ENCODE measurements around the gene PPP2R5A. TPM values are rescaled to one million over a fixed set of nuclear protein-coding genes. Genes with fewer than 3 reads are reported as not detected.

The PPP2R5A gene
- total RNA-seq, 1 experiment from 2014 or later = 22.0 TPM

DNA sequence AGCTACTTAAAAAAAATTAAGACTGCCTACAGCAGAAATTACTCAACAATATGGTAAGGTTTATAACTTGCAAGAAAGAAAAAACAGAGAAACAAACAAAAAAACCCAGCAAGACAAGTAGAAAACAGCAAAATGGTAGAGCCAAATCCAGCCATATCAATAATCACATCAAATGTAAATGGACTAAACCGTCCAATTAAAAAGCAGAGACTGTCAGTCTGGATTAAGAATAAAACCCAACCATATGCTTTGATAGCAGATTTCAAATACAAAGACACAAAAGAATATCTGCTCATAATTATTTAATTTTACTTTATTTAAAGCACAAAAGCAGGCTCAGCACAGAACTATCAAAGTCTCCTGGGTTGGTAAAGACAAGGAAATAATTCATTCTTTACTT, 112.0 kb downstream of the PPP2R5A start:
- H3K36me3 Mint-ChIP-seq (ENCODE audit: insufficient read depth in 1 of 3, low read depth in 3 of 3) = peaks cover 53 to 77% (median 62%) of the 10 kb centered on the region in 3 experiments
- Histone ChIP-seq H3T11ph (ENCODE audit: low read length) (no peak overlapping the region), H3K56ac (ENCODE audit: insufficient read length, low read depth, low read length) (no peak overlapping the region), H2BK5ac (ENCODE audit: insufficient read length, low read length) (no peak overlapping the region), H3K9me3 (ENCODE audit: control insufficient read depth, low read depth, low read length) (peaks cover 5% of the 10 kb centered on the region), H3K4me1 (ENCODE audit: insufficient read depth, low read length) (no peaks in the 10 kb centered on the region), H3K4ac (ENCODE audit: low read depth, low read length) (no peak overlapping the region), H2AK5ac (ENCODE audit: insufficient read length, low read length) (no peak overlapping the region), H3K79me1 (ENCODE audit: insufficient read depth, low read depth, low read length, poor library complexity, severe bottlenecking) (no peaks in the 10 kb centered on the region), H3K4me2 (ENCODE audit: insufficient read depth, insufficient read length, low read length) (no peak overlapping the region), H3K23ac (ENCODE audit: insufficient read length, low read depth, low read length) (no peak overlapping the region), H2BK120ac (ENCODE audit: low read depth, low read length, poor library complexity, severe bottlenecking) (no peak overlapping the region), H3K18ac (ENCODE audit: insufficient read length, low read depth, low read length) (no peak overlapping the region), H4K91ac (ENCODE audit: insufficient read length, low read depth, low read length) (no peak overlapping the region), H3K23me2 (ENCODE audit: insufficient read length, low read depth, low read length, poor library complexity, severe bottlenecking) (no peaks in the 10 kb centered on the region), H2BK15ac (ENCODE audit: low read depth, low read length) (no peak overlapping the region), H3K9ac (ENCODE audit: extremely low read depth, insufficient read length, low read length) (no peak overlapping the region), H2BK20ac (ENCODE audit: low read depth, low read length, poor library complexity, severe bottlenecking) (no peak overlapping the region), H4K8ac (replicated peaks; ENCODE audit: insufficient read length, low read depth, low read length) (no peak overlapping the region), H2BK12ac (ENCODE audit: insufficient read length, low read depth, low read length) (no peak overlapping the region), H2AFZ (ENCODE audit: low read length) (no peak overlapping the region), H3K79me2 (ENCODE audit: insufficient read depth, low read length) (no peaks in the 10 kb centered on the region), H3K27me3 (ENCODE audit: insufficient read depth, low read length) (no peaks in the 10 kb centered on the region), H4K5ac (ENCODE audit: insufficient read length, low read depth, low read length) (no peak overlapping the region), H3K14ac (ENCODE audit: insufficient read depth, low read length) (no peak overlapping the region), H4K20me1 (ENCODE audit: control insufficient read depth, insufficient read depth, insufficient read length) (no peaks in the 10 kb centered on the region), H3K27ac (ENCODE audit: insufficient read length, low read depth, low read length) (no peak overlapping the region)
- DNase-seq = no peak
- H3K27me3 Mint-ChIP-seq (ENCODE audit: low read depth) = no peaks in the 10 kb centered on the region
- H3K4me3 Mint-ChIP-seq = no peak overlapping the region
- no peak overlapping the region for H3K27ac Mint-ChIP-seq
- no CpG with 5 or more reads among the region's 1 CpG for WGBS (ENCODE audit: extremely low coverage, insufficient read length, low lambda C conversion rate)
- TF ChIP-seq CTCF (conservative IDR thresholded peaks at IDR 0.05) = no peak
- peaks cover 30 to 37% of the 10 kb centered on the region in 2 experiments for H3K9me3 Mint-ChIP-seq
- no peaks in the 10 kb centered on the region for H3K4me1 Mint-ChIP-seq
